ENCODE data around the gene WNT9A. TPM values are rescaled to one million over a fixed set of nuclear protein-coding genes. Genes with fewer than 3 reads are reported as not detected.

The WNT9A gene
- total and polyA plus RNA-seq, 2 of the 4 experiments (the other 2 are of a cell fraction): 0.18 to 0.36 TPM

DNA sequence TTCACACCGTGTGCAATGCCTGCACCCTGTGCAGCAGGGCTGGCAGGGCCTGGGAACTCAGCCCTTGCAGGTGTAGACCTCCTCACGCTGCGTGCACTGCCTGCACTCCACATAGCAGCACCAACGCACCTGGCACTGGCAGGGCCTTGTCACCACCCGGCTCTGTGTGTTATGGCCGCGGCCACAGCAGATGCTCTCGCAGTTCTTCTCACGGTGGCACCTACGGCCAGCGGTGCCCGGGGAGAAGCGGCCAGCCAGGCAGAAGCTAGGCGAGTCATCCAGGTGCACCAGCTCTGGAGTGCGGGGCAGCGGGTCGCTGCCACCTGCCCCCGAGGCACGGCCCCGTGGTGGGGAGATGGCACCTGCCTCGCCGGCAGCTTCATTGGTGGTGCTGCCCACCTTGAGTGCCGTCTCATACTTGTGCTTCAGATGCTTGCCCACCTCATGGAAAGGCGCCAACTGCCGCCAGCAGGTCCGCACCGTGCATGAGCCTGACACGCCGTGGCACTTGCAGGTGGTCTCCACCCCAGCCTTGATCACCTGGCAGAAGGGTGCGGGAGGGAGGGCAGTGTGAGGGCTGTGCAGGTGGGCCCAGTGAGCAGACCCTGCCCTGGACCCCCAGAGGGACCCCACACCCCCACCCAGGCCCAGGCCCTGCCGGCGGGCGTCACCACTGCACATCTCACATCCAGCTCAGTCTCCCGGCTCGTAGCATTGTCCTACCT lies 26.1 kb downstream of the WNT9A start:
- CTCF ChIA-PET: no interaction called here
- Histone ChIP-seq H3K9me1 (ENCODE audit: insufficient read depth, low read length) (no peaks in the 10 kb centered on the region), H2BK120ac (ENCODE audit: low read depth, low read length) (no peak overlapping the region), H4K8ac (ENCODE audit: low read depth in 2 of 2, low read length in 2 of 2) (no peak overlapping the region), H4K20me1 (ENCODE audit: insufficient read depth, low read length) (no peaks in the 10 kb centered on the region), H3K79me1 (ENCODE audit: low read depth in 1 of 2, low read length in 2 of 2) (no peaks in the 10 kb centered on the region), H3K9me3 (ENCODE audit: control insufficient read depth, insufficient read depth, low read length) (no peaks in the 10 kb centered on the region), H3K23ac (ENCODE audit: low read depth, low read length) (no peak overlapping the region), H3K4me1 (ENCODE audit: control insufficient read depth, insufficient read depth, low read length) (no peaks in the 10 kb centered on the region), H2BK20ac (ENCODE audit: low read depth, low read length) (no peak overlapping the region), H4K91ac (ENCODE audit: insufficient read depth, low read depth, low read length) (no peak overlapping the region), H2BK15ac (ENCODE audit: low read depth, low read length) (no peak overlapping the region), H3K4me3 (ENCODE audit: insufficient read depth, low read depth, low read length) (no peak overlapping the region), H2BK5ac (ENCODE audit: low read depth, low read length, poor library complexity, severe bottlenecking) (no peak overlapping the region), H2AFZ (replicated peaks; ENCODE audit: low read length, poor library complexity) (no peak overlapping the region), H4K5ac (ENCODE audit: low read depth, low read length) (no peak overlapping the region), H3K36me3 (ENCODE audit: control insufficient read depth, insufficient read depth, low read length) (no peaks in the 10 kb centered on the region), H3K14ac (replicated peaks; ENCODE audit: low read depth, low read length) (no peak overlapping the region), H3K4ac (ENCODE audit: low read depth, low read length) (no peak overlapping the region), H3K18ac (ENCODE audit: low read depth, low read length) (no peak overlapping the region), H3K27ac (ENCODE audit: insufficient read depth, low read length) (no peak overlapping the region), H2AK5ac (ENCODE audit: low read depth, low read length) (no peak overlapping the region), H2AK9ac (replicated peaks; ENCODE audit: low read depth, low read length, poor library complexity) (no peak overlapping the region), H3K9ac (ENCODE audit: low read depth, low read length) (no peak overlapping the region), H3K56ac (ENCODE audit: extremely low read depth, insufficient read depth, low read length) (no peak overlapping the region), H3K4me2 (ENCODE audit: low read depth, low read length) (no peak overlapping the region), H3K27me3 (ENCODE audit: control insufficient read depth, insufficient read depth, low read length) (no peaks in the 10 kb centered on the region)
- 87% methylated on average over 12 of the region's 35 CpGs; no CpG with 5 or more reads in 1 of the 2 experiments for WGBS, 2 experiments (ENCODE audit: extremely low coverage in 2 of 2, insufficient read length in 1 of 2)
- no peak for ATAC-seq (ENCODE audit: low read depth)
- in situ Hi-C loops (cut with MboI; ENCODE audit: low sequenced_read_pairs) (no loop called here), dilution Hi-C loops (cut with HindIII; ENCODE audit: low sequenced_read_pairs, unreplicated experiment) (no loop called here), intact Hi-C loops (cut with micrococcal nuclease) (no loop called here)
- no peak for DNase-seq
- no TSS peak for BruUV-seq (replicated peaks)
- TF ChIP-seq RAD21 (IDR thresholded peaks at IDR 0.05; ENCODE audit: low read length) (no peak), FOS (IDR thresholded peaks at IDR 0.05; ENCODE audit: low read depth, low read length) (no peak), RFX5 (IDR thresholded peaks at IDR 0.05; ENCODE audit: low read depth, low read length) (no peak), BHLHE40 (IDR thresholded peaks at IDR 0.05; ENCODE audit: low read depth, low read length) (no peak), MAZ (IDR thresholded peaks at IDR 0.05; ENCODE audit: borderline replicate concordance, low read depth, low read length) (no peak), MXI1 (IDR thresholded peaks at IDR 0.05; ENCODE audit: borderline replicate concordance, low read depth, low read length) (no peak), POLR2A (IDR thresholded peaks at IDR 0.05; ENCODE audit: low read depth, low read length) (no peak), SMC3 (IDR thresholded peaks at IDR 0.05; ENCODE audit: low read depth, low read length) (no peak)
- TF ChIP-seq, protein P1, sequence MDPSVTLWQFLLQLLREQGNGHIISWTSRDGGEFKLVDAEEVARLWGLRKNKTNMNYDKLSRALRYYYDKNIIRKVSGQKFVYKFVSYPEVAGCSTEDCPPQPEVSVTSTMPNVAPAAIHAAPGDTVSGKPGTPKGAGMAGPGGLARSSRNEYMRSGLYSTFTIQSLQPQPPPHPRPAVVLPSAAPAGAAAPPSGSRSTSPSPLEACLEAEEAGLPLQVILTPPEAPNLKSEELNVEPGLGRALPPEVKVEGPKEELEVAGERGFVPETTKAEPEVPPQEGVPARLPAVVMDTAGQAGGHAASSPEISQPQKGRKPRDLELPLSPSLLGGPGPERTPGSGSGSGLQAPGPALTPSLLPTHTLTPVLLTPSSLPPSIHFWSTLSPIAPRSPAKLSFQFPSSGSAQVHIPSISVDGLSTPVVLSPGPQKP (IDR thresholded peaks at IDR 0.05; ENCODE audit: borderline replicate concordance, low read depth, low read length): no peak
- POLR2A ChIA-PET (ENCODE audit: unreplicated experiment): no interaction called here
